ENCODE results near the gene NOTCH3.

Gene NOTCH3

GRCh38 chr19:15200553-15201364 is at the start of gene NOTCH3:
TSS of gene NOTCH3 (minus strand) at chr19:15200995. CDS start at chr19:15200905, 90 bp downstream.
- no peak for DNase-seq (ENCODE audit: low spot score)

DNA sequence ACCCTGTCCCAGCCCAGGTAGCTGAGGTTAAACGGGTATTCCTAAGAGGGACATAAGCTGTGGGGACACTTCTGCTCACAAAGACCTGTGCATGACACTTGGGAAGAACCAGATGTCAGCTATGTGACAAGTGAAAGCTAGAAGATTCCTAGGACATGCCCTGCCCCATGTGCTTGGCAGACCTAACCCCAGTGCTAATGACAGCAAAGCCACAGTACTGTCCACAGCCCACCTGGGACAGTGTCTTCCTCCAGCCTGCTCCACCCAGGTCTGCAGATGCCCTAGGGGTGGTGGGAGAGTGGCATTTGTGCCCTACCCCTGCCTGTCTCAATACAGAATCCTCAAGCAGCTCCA is 49.8 kb upstream of the NOTCH3 start:
- no peak for DNase-seq (ENCODE audit: low spot score)

GRCh38 chr19:15249972-15250639 is 49.3 kb upstream of the NOTCH3 start:
- no peak for DNase-seq (ENCODE audit: low spot score)

- no peak for DNase-seq (ENCODE audit: low spot score)
Observed at GRCh38 chr19:15249528-15249874, 48.7 kb upstream of the NOTCH3 start.

DNA sequence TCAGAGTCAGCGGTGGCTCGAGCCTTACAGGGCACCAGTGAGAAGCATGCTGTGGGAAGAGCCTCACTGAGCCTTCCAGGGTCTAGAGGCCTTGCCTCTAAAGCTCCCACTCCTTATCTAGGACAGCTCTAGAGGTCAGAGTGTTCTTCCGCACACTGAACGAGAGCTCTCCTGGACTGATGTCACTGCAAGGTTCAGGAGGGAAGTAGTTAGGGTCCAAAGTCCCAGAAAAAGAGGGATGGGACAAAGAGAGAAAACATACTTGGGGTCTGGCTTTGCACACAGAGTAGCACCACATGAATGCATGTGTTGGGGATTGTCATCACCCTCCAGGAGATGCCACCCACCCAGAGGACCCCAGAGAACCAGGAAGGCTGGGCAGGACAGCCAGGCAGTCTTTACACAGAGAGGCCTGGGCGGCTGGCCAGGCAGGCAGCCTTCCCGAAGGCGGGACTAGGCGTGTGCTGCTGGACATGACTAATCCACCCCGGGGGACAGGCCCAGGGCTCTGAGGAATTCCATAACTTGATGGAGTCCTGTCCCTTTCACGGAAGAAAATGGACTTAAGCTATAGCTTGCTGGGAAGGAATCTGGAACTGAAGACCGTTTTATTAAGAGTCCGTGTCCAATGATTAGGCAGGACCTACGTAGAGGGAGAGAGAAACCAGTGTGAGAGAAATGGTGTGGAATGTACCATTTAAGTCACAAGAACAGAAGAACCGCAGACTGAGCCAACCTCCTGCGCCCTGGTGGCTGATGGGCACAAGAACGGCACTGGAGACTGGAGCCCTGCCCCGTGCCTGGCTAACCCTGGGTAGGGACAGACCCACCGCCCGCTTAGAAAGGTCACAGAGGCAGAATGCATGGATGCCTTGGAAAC is 48.1 kb upstream of the NOTCH3 start:
- DNase-seq (ENCODE audit: low spot score), result no peak

DNA sequence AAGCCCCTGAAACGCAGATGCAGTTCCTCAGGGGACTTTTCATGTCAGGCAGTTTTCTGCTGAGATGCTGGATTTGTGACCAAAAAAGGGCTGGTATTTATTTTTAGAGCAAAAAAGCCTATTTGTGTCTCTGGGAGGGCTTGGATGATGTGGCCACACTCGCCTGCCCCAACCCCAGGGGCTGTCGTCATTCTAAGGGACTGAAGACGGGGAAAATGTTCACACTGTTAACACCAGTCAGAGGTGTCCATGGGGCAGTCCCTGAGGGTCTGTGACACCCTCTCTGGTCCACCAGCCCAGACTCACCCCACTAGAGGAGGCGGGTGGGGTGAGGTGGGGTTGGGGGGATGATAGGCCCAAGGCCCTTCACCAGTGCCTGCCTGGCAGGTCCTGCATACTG is 47.3 kb upstream of the NOTCH3 start:
- DNase-seq (ENCODE audit: low spot score), result no peak

GRCh38 chr19:15247107-15248014 is 46.6 kb upstream of the NOTCH3 start:
- no peak for DNase-seq (ENCODE audit: low spot score)

GRCh38 chr19:15246198-15246481 is 45.3 kb upstream of the NOTCH3 start:
- no peak for DNase-seq (ENCODE audit: low spot score)

DNA sequence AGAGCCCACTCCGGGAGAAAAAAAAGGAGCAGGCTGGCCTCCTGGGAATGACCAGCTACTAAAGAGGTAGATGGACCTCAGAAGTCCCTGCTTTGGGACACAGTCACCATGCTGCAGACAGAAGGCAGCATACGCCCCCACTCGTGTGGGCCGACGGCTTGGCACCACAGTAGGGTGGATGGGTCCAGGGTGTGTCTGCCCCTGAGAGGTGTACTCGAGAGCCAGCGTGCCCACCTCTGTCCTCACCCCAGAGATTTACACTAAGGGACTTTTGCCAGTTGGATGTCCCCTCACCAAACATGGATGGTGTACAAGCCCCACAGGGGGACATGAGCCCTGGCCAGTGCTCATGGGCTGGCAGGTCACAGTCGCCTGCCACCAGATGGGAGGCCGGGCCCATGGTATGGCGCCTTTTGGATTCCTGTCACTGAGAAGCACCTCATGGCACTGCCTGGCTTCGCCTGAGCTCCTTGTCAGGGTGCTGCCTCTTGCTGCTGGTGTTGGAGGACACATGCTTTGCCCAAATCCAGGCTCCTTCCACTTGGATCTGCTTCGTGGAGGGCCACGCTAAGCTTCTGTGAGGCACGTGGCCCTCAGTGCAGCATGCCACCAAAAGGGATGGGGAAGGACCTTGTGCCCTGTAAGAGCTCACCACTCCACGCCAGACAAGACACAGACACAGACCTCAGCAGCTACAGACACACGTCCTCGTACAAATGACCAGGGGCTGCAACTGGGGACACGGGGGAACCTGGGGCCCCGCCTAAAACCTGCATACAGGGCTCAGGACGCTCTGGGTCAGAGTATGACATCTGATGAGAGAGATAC is 44.8 kb upstream of the NOTCH3 start:
- DNase-seq (ENCODE audit: low spot score), result no peak

- DNase-seq (ENCODE audit: low spot score), result no peak
Observed at GRCh38 chr19:15244808-15245207, 44.0 kb upstream of the NOTCH3 start.

DNA sequence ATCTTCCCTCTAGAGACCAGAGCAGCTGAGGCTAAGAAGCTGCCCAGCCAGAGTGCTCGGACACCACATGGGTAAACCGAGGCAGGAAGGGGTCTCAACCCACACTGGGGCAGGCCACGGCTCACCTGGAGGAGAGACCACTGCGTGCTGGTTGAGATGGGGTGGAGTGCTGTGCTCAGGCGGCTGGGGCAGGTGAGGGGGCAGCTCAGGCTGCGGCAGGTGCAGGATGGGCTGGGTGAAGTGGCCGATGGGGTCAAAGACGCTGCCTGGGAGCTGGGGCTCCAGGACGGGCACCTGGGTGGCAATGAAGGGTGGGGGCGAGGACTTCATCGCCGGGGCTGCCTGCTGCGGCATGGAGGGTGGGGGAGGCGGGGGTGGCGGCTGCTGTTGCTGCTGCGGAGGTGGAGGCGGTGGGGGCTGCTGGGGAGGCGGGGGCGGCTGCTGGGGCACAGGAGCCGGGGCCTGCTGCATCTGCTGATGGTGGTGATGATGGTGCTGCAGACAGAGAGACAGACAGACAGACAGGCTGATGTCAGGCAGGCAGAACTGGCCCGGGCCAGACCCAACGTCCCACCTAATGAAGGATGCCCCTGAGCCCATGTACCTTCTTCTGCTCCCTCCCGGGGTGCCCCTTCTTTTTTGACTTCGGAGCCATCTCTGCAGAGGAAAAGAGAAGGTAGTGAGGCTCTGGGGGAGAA is 43.5 kb upstream of the NOTCH3 start:
- no peak for DNase-seq (ENCODE audit: low spot score)

DNA sequence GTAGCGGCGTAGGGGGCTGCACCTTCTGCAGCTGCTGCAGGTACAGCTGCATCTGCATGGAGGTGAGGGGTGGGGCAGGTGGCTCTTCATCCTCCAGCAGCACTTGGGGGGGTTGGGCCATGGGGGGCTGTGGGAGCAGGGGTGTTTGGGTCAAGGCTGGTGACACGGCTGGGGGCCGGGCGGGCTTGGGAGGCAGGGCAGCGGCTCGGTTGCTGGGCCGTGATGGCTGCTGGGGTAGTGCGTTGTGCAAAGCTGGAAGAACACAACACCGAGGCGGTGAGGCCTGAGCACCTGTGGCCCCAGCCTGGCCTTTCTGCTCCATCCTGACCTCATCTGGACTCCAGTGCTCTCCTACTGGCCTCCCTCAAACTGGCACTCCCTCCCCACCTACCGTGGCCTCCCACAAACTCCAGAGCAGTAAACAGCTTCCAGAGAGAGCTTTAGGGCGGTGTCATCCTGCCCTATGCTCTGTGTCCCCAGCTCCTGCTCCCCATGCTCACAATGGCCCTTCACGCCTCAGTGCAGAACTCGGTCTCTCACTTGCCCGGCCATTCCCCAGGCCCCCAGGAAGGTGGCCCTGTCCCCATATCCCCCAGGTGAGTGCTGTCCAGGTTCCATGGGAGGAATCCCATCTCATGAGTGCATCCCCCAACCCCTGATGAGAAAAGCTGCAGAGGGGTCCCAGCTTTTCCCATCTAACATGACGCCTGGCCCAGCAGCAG is 42.6 kb upstream of the NOTCH3 start:
- DNase-seq (ENCODE audit: low spot score), result no peak

DNA sequence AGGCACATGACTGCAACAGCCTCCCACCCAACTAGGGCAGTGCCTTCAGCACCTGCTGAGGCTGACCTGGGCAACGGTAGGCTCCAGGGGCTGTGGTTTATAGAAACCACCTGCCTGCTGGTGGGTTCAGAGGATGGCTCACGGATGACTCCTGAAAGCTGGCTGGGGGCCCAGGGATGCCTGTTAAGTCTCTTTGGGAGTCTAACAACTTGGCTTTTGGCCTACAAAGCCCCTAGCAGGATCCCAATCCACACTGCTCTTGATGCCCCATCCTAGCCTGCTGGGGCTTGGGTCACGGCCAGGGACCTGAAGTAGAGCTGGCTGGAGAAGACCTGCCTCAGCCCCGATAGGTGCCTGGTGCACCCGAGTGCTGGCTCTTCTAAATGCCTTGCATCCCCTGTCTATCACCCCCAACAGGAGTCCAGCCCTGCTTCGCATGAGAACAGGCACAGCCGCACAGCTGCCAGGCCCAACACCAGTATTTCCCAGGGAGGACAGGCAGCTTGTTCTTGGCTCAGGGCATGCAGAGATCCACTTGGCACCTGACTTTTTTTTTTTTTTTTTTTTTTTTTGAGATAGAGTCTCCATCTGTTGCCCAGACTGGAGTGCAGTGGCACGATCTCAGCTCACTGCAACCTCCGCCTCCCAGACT is 40.6 kb upstream of the NOTCH3 start:
- DNase-seq (ENCODE audit: low spot score), result no peak

- DNase-seq (ENCODE audit: low spot score), result no peak
Observed at GRCh38 chr19:15240515-15240914, 39.7 kb upstream of the NOTCH3 start.

DNA sequence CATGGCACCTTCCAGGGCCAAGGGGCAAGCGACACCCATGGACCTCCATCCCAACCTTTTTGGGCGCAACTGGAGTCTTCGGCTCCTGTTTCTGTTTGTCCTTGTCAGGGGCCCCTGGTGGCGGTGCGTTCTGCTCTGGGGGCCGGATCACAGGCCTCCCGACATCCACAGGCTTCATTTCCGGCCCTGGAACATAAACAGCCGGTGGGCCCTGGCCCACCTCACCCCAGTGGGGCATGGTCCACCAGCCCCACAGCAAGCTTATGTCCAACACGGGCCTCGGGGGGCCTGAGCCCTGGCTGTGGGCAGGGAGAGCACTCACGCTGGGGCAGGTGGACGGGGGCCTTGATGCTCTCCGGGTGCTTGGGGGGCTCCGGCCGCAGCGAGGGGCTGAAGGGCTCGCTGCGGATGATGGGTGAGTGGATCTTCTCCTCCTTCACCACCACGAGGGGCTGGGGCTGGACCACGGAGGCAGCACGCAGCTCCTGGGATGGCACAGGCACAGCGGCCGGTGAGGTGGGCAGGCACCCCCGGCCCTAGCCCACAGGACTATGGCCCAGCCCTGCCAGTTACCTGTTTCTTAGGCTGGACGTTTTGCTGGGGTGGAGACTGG is 38.6 kb upstream of the NOTCH3 start:
- no peak for DNase-seq (ENCODE audit: low spot score)

GRCh38 chr19:15238639-15239155 is 37.9 kb upstream of the NOTCH3 start:
- DNase-seq (ENCODE audit: low spot score), result no peak

- DNase-seq (ENCODE audit: low spot score), result no peak
Observed at GRCh38 chr19:15237759-15238638, 37.2 kb upstream of the NOTCH3 start.

DNA sequence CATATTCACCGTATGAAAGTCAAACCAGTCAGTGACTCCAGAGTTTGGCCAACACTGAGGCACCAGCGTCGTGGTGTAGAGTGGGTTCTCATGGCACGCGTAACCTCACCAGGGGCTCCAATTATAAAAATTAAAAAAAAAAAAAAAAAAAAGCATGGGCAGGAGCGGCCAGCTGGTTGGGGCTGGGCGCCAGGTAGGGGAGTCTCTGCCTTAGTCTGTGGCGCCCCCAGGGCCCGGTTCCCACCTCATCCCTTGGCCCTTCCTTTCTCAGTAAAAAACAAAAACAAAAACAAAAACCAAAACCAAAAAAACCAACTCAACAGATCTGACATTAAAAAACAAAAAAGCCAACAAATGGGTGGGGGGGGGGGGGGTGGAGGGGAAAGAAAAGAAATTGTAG is 36.1 kb upstream of the NOTCH3 start:
- no peak for DNase-seq (ENCODE audit: low spot score)
